GM19468 (cell line): ENCODE data around the gene MAD1L1.
"Not testable (repeated sequence)": the region's sequence is repeated elsewhere in the genome, so short reads cannot be mapped to it uniquely, and the experiment has no call there.

Source experiments
- ATAC-seq: cut with Tn5 transposase; IDR thresholded peaks from one replicate; pipeline ENCODE4 v1.9.1; 2021; ENCODE audit warnings: mild to moderate bottlenecking, moderate library complexity, moderate number of reproducible peaks; ENCODE audit not compliant: unreplicated experiment; ENCODE audit errors: extremely low read depth

Gene MAD1L1

DNA sequence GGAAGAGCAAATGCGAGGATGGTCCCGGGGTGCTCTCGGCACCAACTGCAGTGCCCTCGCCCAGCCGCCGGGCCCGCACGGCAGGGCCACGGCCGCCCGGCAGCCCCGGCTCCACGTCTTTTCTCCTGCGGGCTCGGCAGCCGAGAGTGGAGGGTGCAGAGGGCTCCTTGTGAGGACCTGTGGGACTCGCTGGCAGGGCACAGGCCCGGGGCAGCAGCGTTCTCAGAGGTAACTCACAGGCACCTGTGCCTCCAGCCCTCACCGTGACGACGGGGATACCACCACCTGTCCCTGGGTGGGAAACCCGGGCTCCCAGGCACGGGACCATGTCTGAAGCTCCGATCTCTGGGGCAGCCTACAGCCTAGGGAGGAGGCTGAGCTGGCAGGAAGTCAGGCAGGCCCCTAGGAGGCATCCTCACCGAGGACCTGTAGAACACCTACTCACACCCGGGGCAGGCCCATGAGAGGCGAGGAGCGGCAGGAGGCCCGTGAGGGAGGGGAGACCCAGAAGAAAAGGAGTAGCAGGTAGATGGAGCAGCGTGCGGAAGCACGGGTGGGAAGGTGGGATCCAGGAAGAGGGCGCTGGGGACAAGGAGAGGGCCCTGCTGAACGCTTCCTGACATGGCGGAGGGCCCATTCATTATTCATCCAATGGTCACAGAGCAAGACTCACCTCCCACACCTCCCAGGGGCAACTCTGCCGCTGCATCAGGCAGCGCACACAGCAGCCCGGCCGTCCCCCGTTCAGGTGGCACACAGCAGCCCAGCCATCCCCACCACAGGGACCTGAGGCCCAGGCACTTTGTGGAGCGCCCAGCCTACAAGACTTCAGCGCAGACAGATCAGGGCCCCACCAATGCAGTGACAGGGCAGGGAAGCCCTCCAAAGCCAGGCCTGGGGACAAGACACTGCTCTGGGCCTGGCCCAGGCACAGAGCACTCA, 244.9 kb downstream of the MAD1L1 start:
- ATAC-seq = no peak

- no peak for ATAC-seq
These were observed 245.6 kb downstream of the MAD1L1 start for GRCh38 chr7:1987084-1987535.

DNA sequence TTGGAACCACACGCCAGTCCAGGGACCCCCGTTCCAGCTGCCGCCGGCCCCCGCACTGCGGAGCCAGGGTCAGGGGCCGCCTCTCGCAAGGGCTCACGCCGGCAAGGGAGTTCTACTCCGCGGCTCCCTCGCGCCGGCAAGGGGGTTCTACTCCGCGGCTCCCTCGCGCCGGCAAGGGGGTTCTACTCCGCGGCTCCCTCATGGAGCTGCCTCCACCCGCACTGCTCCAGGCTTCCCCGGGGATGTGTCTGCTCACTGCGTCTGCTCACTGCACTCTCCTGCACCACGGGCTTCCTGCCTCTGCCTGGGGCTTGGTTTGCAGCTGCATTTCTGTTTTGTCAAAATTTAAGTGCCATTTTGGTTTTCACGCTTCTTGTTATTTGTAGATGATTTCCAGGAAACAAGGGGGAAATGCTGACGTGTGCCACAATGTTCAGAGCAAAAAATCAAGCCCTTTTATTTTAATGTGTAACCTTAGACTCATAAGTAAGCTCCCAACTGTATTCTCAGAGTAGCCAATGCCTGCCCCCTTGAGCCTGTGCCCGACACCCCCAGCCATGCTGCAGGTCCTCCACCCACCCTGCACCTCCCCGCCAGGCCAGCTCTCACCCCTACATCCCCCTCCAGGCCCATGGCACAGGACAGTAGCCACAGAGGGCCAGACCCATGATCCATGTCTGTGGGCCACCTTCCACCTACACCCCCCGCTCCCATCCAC, 246.2 kb downstream of the MAD1L1 start:
- no peak for ATAC-seq

GRCh38 chr7:1985936-1986335, 246.8 kb downstream of the MAD1L1 start:
- ATAC-seq = no peak

GRCh38 chr7:1985042-1985441, 247.7 kb downstream of the MAD1L1 start:
- no peak for ATAC-seq

GRCh38 chr7:1981878-1982230, 250.9 kb downstream of the MAD1L1 start:
- no peak for ATAC-seq

DNA sequence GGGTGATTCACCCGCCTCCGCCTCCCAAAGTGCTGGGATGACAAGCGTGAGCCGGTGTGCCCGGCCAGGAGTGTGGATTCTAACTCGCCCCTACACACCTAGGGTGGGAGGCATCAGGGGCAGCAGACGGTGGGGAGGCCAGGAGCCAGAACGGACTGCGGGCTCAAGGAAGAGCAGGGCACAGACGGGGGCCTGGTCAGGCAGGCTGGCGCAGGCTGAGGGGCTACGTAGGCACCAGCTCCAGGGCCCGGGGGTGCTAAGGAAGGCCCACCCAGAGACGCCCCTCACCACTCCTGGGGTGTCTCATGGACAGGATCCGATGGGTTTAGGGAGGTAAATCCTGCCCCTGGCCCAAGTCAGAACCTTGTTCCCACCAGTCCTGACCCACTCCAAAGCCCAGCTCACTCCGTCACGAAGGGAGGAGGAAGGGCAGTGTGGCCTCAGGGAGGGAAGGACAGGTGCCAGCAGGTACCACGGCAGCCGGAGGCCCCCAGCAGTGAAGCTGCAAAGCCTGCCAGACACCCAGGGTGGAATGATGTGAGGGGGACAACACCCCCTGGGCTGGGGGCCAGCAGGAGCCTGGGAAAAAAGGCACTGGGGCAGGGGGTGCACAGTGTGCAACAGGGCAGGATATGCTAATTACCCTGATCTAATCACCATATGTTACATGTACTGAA, 251.4 kb downstream of the MAD1L1 start:
- ATAC-seq = no peak

GRCh38 chr7:1979591-1980560, 252.9 kb downstream of the MAD1L1 start:
- ATAC-seq = no peak

DNA sequence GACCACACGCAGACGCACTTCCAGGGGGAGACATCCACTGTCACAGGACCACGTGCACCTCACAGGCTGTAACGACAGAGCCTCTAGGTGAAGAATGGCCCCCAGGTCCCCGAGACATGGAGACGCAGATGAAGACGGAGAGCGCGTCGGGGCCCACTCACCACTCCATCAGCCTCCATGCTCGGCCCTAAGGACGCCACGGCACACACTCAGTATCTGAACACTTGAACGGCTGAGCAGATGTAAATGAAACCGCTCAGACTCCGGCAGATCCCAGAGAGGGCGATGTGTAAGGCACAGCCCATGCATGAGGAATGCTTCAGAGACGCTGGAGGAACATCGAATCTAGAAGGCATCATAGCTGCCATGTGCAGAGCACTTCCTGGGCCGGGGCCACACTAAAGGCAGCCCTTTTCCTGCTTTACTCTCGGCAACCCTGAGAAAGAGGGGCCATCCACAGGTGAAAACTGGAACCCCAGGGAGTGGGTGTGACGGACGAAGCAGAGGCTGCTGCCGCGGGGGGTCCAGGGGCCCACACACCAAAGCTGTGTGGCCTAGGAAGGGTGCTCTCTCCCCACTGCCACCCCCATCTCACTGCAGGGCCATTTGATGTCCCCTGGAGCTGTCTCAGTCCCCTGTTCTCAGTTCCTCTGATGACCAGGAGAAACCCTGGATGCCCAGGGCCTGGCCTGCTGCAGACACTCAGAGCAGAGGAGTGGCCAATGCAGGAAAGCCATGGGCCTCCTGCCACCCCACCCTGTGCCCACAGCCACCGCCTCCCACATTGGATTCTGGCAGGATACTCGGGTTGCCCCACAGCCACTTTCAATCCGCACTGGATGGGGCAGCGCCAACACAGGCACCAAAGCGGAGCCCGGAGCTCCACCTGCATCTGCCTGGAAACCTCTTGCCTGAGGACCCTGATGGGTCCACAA, 253.8 kb downstream of the MAD1L1 start:
- no peak for ATAC-seq

- ATAC-seq = no peak
These were observed 254.8 kb downstream of the MAD1L1 start for GRCh38 chr7:1977876-1978441.

DNA sequence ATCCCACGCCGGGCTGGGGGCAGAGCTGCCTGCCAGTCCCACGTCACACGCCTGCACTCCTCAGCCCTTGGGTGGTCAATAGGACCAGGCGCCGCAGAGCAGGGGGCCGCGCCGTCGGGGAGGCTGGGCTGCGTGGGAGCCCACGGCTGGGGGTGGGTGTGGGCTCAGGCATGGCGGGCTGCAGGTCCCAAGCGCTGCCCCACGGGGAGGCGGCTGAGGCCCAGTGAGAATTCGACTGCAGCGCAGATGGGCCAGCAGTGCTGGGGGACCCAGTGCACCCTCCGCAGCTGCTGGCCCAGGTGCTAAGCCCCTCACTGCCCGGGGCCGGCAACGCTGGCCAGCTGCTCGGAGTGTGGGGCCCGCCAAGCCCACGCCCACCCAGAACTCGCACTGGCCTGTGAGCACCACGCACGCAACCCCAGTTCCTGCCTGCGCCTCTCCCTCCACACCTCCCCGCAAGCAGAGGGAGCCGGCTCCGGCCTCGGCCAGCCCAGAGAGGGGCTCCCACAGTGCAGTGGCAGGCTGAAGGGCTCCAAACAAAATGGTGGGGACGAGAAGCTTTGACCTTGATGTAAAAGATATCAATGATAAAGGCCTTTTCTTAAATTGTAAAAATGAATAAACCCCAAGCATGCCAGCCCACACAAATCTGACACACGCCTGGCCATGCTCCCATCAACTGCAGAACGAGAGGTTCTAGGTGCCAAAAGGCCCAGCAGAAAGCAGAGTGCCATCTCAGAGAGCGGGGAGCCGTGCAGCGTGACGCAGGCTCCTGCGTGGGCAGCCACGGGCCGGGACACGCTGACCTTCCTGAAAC, 255.5 kb downstream of the MAD1L1 start:
- ATAC-seq = no peak

DNA sequence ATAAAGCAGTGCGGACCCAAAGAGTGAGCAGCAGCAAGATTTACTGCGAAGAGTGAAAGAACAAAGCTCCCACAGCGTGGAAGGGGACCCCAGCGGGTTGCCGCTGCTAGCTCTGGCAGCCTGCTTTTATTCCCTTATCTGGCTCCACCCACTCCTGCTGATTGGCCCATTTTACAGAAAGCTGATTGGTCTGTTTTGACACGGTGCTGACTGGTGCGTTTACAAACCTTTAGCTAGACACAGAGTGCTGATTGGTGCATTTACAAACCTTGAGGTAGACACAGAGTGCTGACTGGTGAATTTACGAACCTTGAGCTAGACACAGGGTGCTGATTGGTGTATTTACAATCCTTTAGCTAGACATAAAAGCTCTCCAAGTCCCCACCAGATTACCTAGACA, 256.2 kb downstream of the MAD1L1 start:
- ATAC-seq = not testable (repeated sequence)

DNA sequence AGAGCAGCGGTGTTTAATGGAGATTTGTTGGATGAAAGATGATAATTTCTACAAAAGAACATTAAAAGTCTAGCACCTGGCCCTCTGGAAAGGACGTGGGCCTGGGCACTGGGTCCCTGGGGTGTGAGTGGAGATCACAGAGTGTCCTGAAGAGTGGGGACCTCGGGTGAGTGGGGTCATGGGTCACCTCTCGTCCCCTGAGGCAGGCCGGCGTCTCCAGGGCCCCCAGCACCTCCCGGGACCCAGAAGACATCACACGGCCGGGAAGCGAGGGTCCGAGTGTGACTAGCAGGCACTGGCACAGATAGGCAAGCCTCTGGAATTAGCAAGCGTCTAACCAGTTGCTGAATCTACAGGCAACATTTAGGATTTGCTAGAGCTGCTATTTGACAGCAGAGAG, 257.2 kb downstream of the MAD1L1 start:
- no peak for ATAC-seq

DNA sequence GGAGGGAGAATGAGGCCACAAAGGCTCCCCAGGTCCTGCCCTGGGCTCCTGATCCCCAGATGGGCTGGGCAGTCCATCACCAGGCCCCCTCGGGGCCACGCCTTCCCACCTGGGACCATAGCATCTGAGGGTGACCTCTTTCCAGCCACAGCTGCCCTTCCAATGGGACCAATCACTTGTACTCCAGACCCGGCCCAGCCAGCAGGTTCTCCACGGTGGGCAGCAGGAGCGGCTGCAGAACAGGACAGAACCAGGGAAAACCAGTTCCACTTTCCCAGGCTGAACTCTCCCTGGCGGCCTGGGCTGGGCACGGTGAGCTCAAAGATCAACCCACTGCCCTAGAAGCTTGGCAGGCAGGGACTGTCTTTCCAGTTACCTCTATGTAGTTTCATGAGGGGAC, 257.6 kb downstream of the MAD1L1 start:
- ATAC-seq = no peak

DNA sequence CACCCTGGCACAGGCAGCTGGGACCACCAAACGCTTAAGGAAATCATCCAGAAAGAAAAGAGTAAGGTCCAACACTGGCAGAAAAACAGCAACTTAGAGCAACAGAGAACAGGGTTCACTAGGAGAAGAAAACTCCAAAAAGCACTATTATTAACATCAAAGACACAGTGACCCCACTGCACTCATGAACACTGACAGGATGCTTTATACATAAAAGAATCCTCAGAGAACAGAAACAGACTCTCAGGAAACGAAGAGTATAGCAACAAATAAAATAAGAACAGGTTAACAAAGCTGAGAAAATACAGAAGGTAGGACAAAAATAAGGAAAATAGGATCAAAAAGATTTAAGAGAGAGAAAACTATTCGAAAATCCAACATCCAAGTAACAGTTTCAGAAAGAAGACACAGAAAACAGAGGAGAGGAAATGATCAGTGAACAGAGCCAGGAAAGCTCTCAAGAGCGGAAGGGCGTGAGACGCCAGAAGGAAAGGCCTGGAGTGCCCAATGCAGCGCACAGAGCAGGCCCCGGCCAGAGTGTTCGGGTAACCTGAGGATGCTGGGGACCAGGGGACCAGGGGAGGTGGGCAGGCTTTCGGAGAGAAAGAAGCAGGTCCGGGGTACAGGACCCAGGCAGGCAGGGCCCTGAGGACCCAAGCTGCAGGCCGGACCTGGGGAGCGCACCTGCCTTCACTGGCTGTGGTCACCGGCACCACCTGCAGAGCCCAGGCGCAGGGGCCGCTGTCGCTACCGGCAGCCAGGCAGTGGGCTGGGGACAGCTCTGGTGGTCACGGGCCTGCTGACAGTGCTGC, 258.2 kb downstream of the MAD1L1 start:
- no peak for ATAC-seq

GRCh38 chr7:1973321-1974251, 259.2 kb downstream of the MAD1L1 start:
- ATAC-seq = no peak
